ENCODE data around the gene HOXD10.
A peak's percentile ranks its signal among the peaks of the same experiment; 100 is the strongest.

Gene HOXD10

DNA sequence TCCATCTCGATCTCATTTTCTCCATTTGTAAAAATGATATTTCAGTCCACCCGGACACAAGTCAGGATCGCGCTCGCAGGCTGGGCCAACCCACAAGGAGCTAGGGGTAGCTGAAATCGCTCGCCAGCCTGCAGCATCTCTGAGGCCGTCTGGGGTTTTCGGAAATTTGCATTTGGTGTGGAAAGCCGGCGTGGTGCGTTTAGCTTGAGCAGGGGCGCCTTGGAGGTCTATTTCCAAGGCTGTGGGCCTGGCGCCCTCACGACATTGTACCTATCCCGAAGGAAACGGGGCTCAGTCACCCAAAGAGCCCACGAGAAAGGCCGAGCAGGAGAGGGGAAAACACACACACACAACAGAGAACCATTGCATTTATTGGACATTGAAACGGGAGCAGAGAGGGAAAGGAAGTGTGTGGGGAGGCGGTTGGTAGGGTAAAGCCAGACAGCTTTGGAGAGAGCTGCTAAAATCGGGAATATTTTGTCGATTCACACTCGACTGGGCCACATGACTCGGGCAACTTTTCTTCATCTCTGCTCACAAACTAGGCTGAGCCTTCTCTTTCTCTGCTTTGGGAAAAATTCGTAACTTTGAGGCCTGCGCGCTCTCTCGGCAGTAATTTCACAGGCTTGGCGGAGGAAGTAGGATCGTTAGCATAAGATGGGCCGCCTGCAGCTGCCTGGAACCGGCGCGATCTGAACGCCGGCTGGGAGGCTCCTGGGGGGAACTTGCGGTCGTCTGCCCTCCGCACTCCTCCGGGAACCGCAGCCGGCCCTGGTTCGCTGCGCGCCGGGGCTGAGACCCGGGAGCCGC, 11.8 kb downstream of the HOXD10 start:
- no peak overlapping the region for H3K4me3 ChIP-seq (ENCODE audit: low read depth, low read length)
- TF ChIP-seq, protein P1, sequence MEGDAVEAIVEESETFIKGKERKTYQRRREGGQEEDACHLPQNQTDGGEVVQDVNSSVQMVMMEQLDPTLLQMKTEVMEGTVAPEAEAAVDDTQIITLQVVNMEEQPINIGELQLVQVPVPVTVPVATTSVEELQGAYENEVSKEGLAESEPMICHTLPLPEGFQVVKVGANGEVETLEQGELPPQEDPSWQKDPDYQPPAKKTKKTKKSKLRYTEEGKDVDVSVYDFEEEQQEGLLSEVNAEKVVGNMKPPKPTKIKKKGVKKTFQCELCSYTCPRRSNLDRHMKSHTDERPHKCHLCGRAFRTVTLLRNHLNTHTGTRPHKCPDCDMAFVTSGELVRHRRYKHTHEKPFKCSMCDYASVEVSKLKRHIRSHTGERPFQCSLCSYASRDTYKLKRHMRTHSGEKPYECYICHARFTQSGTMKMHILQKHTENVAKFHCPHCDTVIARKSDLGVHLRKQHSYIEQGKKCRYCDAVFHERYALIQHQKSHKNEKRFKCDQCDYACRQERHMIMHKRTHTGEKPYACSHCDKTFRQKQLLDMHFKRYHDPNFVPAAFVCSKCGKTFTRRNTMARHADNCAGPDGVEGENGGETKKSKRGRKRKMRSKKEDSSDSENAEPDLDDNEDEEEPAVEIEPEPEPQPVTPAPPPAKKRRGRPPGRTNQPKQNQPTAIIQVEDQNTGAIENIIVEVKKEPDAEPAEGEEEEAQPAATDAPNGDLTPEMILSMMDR (IDR thresholded peaks at IDR 0.05; ENCODE audit: low read depth, low read length), result no peak

GRCh38 chr2:176128982-176129796, 12.6 kb downstream of the HOXD10 start, which contains the start of gene HOXD8:
Gene HOXD8, plus strand, starts transcription at chr2:176129705. Its CDS starts 662 bp downstream, at chr2:176130367.
- TF ChIP-seq, protein P1 (IDR thresholded peaks at IDR 0.05; ENCODE audit: low read depth, low read length), result no peak
- peak within 1 kb of the TSS; percentile 40 for H3K4me3 ChIP-seq (ENCODE audit: low read depth, low read length)

- H3K4me3 ChIP-seq (ENCODE audit: low read depth, low read length), result peak overlapping the region; percentile 40; the same call in 1 of the 2 replicates
- TF ChIP-seq, protein P1 (IDR thresholded peaks at IDR 0.05; ENCODE audit: low read depth, low read length), result no peak
These were observed 13.2 kb downstream of the HOXD10 start for GRCh38 chr2:176129813-176130146.

DNA sequence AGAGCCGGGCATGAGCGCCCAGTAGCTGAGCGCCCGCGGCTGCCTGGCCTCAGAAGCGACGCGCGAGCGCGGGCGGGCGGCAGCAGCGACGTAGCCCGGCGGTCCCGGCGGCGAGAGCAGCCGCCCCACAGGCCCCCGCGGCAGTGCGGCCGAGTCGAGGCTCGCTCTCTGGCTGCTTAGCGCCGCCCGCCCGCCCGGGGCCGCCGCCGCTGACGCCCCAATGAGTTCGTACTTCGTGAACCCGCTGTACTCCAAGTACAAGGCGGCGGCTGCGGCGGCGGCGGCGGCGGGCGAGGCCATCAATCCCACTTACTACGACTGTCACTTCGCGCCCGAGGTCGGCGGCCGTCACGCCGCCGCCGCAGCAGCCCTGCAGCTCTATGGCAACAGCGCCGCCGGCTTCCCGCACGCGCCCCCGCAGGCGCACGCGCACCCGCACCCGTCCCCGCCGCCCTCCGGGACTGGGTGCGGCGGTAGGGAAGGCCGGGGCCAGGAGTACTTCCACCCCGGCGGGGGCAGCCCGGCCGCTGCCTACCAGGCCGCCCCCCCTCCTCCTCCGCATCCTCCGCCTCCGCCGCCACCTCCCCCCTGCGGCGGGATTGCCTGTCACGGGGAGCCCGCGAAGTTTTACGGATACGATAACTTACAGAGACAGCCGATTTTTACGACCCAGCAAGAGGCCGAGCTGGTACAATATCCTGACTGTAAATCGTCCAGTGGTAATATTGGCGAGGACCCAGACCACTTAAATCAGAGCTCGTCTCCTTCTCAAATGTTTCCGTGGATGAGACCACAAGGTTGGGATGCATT, 13.8 kb downstream of the HOXD10 start:
- H3K4me3 ChIP-seq (ENCODE audit: low read depth, low read length), result peak overlapping the region; percentile 40

GRCh38 chr2:176130957-176131847, 14.6 kb downstream of the HOXD10 start:
- no peak overlapping the region; the same call in 1 of the 2 replicates for H3K4me3 ChIP-seq (ENCODE audit: low read depth, low read length)
- TF ChIP-seq, protein P1 (IDR thresholded peaks at IDR 0.05; ENCODE audit: low read depth, low read length), result no peak

More for the DNA sequence above, 13.8 kb downstream of the HOXD10 start:
- TF ChIP-seq, protein P1 (IDR thresholded peaks at IDR 0.05; ENCODE audit: low read depth, low read length), result no peak

- TF ChIP-seq, protein P1 (IDR thresholded peaks at IDR 0.05; ENCODE audit: low read depth, low read length), result no peak
These were observed 15.2 kb downstream of the HOXD10 start for GRCh38 chr2:176131848-176132158.

More at GRCh38 chr2:176131848-176132158, 15.2 kb downstream of the HOXD10 start:
- H3K4me3 ChIP-seq (ENCODE audit: low read depth, low read length), result no peak overlapping the region

Measured in WI38 (cell line).